ENCODE measurements around the gene ARL14EP. TPM values are rescaled to one million over a fixed set of nuclear protein-coding genes. Genes with fewer than 3 reads are reported as not detected.

ARL14EP gene
- total RNA-seq, 1 donor from 2014 or later = 15.7 TPM

DNA sequence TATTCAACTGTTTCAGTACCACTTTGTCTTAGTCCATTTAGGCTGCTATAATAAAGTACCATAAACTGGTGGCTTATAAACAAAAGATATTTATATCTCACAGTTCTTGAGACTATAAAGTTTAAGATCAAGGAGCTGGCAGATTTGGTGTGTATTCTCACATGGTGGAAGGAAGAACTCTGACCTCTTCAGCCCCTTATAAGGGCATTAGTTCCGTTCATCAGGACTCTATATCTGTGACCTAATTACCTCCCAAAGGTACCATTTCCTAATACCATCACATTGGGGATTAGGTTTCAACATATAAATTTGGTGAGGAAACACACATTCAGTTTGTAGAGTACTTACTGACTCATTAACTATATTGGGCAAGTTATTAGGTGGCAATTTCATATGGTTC is 10.7 kb upstream of the ARL14EP start:
- H3K9me3 ChIP-seq = peaks cover 4% of the 10 kb centered on the region
- TF ChIP-seq POLR2AphosphoS5 (IDR thresholded peaks at IDR 0.05; ENCODE audit: insufficient read depth in 1 of 2, low read depth in 1 of 2) = no peak
- TF ChIP-seq, protein P1, sequence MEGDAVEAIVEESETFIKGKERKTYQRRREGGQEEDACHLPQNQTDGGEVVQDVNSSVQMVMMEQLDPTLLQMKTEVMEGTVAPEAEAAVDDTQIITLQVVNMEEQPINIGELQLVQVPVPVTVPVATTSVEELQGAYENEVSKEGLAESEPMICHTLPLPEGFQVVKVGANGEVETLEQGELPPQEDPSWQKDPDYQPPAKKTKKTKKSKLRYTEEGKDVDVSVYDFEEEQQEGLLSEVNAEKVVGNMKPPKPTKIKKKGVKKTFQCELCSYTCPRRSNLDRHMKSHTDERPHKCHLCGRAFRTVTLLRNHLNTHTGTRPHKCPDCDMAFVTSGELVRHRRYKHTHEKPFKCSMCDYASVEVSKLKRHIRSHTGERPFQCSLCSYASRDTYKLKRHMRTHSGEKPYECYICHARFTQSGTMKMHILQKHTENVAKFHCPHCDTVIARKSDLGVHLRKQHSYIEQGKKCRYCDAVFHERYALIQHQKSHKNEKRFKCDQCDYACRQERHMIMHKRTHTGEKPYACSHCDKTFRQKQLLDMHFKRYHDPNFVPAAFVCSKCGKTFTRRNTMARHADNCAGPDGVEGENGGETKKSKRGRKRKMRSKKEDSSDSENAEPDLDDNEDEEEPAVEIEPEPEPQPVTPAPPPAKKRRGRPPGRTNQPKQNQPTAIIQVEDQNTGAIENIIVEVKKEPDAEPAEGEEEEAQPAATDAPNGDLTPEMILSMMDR (IDR thresholded peaks at IDR 0.05) = no peak
- TF ChIP-seq POLR2A (IDR thresholded peaks at IDR 0.05) = no peak
- no peak overlapping the region for H3K27ac ChIP-seq
- H3K27me3 ChIP-seq = no peaks in the 10 kb centered on the region
- no peak overlapping the region for H3K4me3 ChIP-seq
- no peak for DNase-seq (ENCODE audit: extremely low spot score in 2 of 2)
- intact Hi-C loops (cut with DNase I) = no loop called here
- H3K4me1 ChIP-seq = no peaks in the 10 kb centered on the region
- no peaks in the 10 kb centered on the region for H3K36me3 ChIP-seq

DNA sequence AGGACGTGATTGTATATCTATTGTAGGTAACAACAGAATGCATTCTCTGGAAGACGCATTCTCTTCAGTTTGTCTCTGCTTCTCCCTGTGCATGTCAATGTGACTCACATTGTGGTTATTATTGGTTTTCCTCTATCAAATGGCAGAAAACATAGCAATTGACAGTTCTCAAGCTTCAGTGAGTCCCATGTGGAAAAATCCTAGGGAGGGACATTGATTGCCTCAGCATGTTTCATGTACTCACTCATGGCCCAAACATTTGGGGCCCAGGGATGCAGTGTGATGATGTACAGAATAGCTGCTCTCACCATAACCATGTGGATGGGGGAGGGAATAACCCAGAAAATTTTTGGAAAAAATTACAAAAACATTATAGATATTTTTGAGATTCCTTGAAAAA is 9.3 kb upstream of the ARL14EP start:
- Histone ChIP-seq H3K36me3 (no peaks in the 10 kb centered on the region), H3K9me3 (peaks cover 4% of the 10 kb centered on the region), H3K27ac (no peak overlapping the region), H3K4me3 (no peak overlapping the region), H3K4me1 (no peaks in the 10 kb centered on the region), H3K27me3 (no peaks in the 10 kb centered on the region)
- intact Hi-C loops (cut with DNase I) = no loop called here
- TF ChIP-seq POLR2AphosphoS5 (IDR thresholded peaks at IDR 0.05; ENCODE audit: insufficient read depth in 1 of 2, low read depth in 1 of 2) = no peak
- TF ChIP-seq, protein P1 (IDR thresholded peaks at IDR 0.05) = no peak
- TF ChIP-seq POLR2A (IDR thresholded peaks at IDR 0.05) = no peak
- no peak for DNase-seq (ENCODE audit: extremely low spot score in 2 of 2)

DNA sequence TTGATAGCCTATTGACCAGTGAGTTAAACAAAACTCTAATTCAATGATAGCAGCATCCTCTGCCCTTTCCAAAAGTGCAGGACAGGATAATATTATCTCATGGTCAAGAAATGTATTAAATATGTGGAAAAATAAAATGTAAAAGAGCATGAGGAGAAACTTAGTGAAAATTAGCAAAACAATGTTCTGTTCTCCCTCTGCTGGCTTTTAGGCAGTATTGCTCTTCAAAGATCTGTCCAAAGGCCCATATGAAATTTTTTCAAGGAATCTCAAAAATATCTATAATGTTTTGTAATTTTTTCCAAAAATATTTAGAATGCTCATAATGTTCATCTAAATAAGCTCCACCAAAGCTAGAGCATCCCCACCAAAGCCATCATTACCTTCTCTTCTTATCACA is 8.3 kb upstream of the ARL14EP start:
- H3K4me1 ChIP-seq = no peaks in the 10 kb centered on the region
- H3K4me3 ChIP-seq = no peak overlapping the region
- intact Hi-C loops (cut with DNase I) = no loop called here
- H3K27ac ChIP-seq = no peak overlapping the region
- H3K9me3 ChIP-seq = peaks cover 4% of the 10 kb centered on the region
- no peak for DNase-seq (ENCODE audit: extremely low spot score in 2 of 2)
- H3K27me3 ChIP-seq = no peaks in the 10 kb centered on the region
- H3K36me3 ChIP-seq = no peaks in the 10 kb centered on the region
- TF ChIP-seq, protein P1 (IDR thresholded peaks at IDR 0.05) = no peak
- no peak for TF ChIP-seq POLR2A (IDR thresholded peaks at IDR 0.05)
- TF ChIP-seq POLR2AphosphoS5 (IDR thresholded peaks at IDR 0.05; ENCODE audit: insufficient read depth in 1 of 2, low read depth in 1 of 2) = no peak

DNA sequence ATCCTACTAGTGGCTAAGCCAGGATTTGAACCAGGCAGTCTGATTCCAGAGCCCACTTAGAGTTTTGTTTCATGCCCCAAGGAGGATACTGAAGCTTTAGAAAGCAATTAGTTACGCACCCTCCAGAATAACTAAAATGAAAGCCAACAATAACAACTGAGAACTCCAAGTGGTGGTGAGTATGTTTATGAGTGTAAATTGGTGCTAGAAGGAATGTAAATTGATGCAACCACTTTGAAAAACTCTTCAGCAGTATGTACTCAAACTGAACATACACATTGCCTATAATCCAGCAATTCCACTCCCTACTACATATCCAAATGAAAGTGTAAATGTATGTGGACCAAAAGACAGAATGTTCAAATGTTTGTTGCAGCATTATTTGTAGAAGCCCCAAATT is 6.7 kb upstream of the ARL14EP start:
- H3K27ac ChIP-seq = no peak overlapping the region
- DNase-seq (ENCODE audit: extremely low spot score in 2 of 2) = no peak
- H3K27me3 ChIP-seq = no peaks in the 10 kb centered on the region
- H3K4me1 ChIP-seq = no peaks in the 10 kb centered on the region
- TF ChIP-seq POLR2AphosphoS5 (IDR thresholded peaks at IDR 0.05; ENCODE audit: insufficient read depth in 1 of 2, low read depth in 1 of 2) (no peak), POLR2A (IDR thresholded peaks at IDR 0.05) (no peak)
- TF ChIP-seq, protein P1 (IDR thresholded peaks at IDR 0.05) = no peak
- H3K36me3 ChIP-seq = no peaks in the 10 kb centered on the region
- intact Hi-C loops (cut with DNase I) = no loop called here
- H3K9me3 ChIP-seq = peaks cover 2% of the 10 kb centered on the region
- H3K4me3 ChIP-seq = no peak overlapping the region

DNA sequence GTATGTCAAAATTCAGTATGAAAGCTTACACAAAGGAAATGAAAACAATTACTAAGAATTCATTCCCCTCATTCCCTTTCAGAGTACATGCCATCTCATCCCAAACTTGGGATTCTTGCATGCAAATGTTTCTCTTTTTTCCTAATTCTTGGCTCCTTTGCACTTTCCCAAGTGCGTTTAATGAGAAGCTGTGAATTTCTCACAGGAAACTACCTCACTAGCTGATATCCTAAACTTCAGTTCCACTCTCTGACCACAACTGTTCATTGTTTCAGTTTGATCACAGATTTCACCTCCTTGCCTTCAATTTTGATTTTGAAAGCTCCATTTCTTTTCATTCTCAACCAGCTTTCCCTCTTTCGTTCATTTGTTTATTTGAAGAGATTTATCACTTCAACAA is 5.9 kb upstream of the ARL14EP start:
- intact Hi-C loops (cut with DNase I) = no loop called here
- Histone ChIP-seq H3K4me1 (no peaks in the 10 kb centered on the region), H3K27ac (no peak overlapping the region), H3K4me3 (no peak overlapping the region), H3K36me3 (no peaks in the 10 kb centered on the region), H3K27me3 (no peaks in the 10 kb centered on the region), H3K9me3 (no peaks in the 10 kb centered on the region)
- TF ChIP-seq POLR2A (IDR thresholded peaks at IDR 0.05) (no peak), POLR2AphosphoS5 (IDR thresholded peaks at IDR 0.05; ENCODE audit: insufficient read depth in 1 of 2, low read depth in 1 of 2) (no peak)
- TF ChIP-seq, protein P1 (IDR thresholded peaks at IDR 0.05) = no peak
- no peak for DNase-seq (ENCODE audit: extremely low spot score in 2 of 2)
